ENCODE data around the gene THRAP3. TPM values are rescaled to one million over a fixed set of nuclear protein-coding genes. Genes with fewer than 3 reads are reported as not detected.

Gene THRAP3
- 83.1 and 103 TPM in 2 replicates for total RNA-seq

GRCh38 chr1:36223996-36224536 is at the start of gene THRAP3:
THRAP3 (plus strand) TSS chr1:36224443; CDS start chr1:36282564, 58,121 bp downstream.

GRCh38 chr1:36306210-36306901 is 82.1 kb downstream of the THRAP3 start, which contains the start of gene SH3D21:
SH3D21 (plus strand) TSS chr1:36306368; CDS start chr1:36306421, 53 bp downstream.

GRCh38 chr1:36323636-36324352 is 99.6 kb downstream of the THRAP3 start, which contains the start of gene EVA1B:
EVA1B (minus strand) TSS chr1:36323645; CDS start chr1:36323037, 608 bp downstream.

Other genes with a start within 250 kb of the THRAP3 start
- 0.17 and 0.89 TPM in 2 replicates for gene TEKT2, start 140.3 kb upstream of the THRAP3 start, total RNA-seq
- gene ADPRS, start 135.6 kb upstream of the THRAP3 start, total RNA-seq, result 36.6 and 42.5 TPM in 2 replicates
- 1.3 TPM in 2 replicates for gene COL8A2, start 99.2 kb upstream of the THRAP3 start, total RNA-seq
- 80.0 and 95.3 TPM in 2 replicates for gene TRAPPC3, start 75.0 kb upstream of the THRAP3 start, total RNA-seq
- gene MAP7D1, start 68.3 kb upstream of the THRAP3 start, total RNA-seq, result 192 and 199 TPM in 2 replicates
- 1.3 and 1.8 TPM in 2 replicates for gene SH3D21, start 81.9 kb downstream of the THRAP3 start, total RNA-seq
- gene EVA1B, start 99.2 kb downstream of the THRAP3 start, total RNA-seq, result 319 and 343 TPM in 2 replicates
- 19.6 and 23.9 TPM in 2 replicates for gene STK40, start 161.5 kb downstream of the THRAP3 start, total RNA-seq
- gene LSM10, start 173.5 kb downstream of the THRAP3 start, total RNA-seq, result 48.8 and 59.3 TPM in 2 replicates
- 9.8 and 10.1 TPM in 2 replicates for gene OSCP1, start 226.0 kb downstream of the THRAP3 start, total RNA-seq
- gene MRPS15, start 239.9 kb downstream of the THRAP3 start, total RNA-seq, result 175 and 183 TPM in 2 replicates

Data from bronchus fibroblast of lung (primary cell).